Suppressor macrophage treated with lipopolysaccharide for 4 hours (primary cell): ENCODE results near the gene BLVRA.
"Not testable (repeated sequence)": the region's sequence is repeated elsewhere in the genome, so short reads cannot be mapped to it uniquely, and the experiment has no call there.

Source experiments
- DNase-seq: peaks from one replicate; pipeline ENCODE4 v3.0.0-alpha.2; 2020

Gene BLVRA

GRCh38 chr7:43769791-43770465 is 11.4 kb downstream of the BLVRA start:
- no peak for DNase-seq

GRCh38 chr7:43771128-43771527 is 12.6 kb downstream of the BLVRA start:
- DNase-seq = no peak

GRCh38 chr7:43771573-43771972 is 13.1 kb downstream of the BLVRA start:
- DNase-seq = no peak

- not testable (repeated sequence) for DNase-seq
Measured at GRCh38 chr7:43773268-43773667, 14.8 kb downstream of the BLVRA start.

GRCh38 chr7:43775255-43775654 is 16.8 kb downstream of the BLVRA start:
- not testable (repeated sequence) for DNase-seq

- DNase-seq = not testable (repeated sequence)
Measured at GRCh38 chr7:43778293-43779044, 20.0 kb downstream of the BLVRA start.

GRCh38 chr7:43779045-43779812 is 20.7 kb downstream of the BLVRA start:
- DNase-seq = no peak

- peak; percentile 79 for DNase-seq
Measured at GRCh38 chr7:43781726-43782607, 23.5 kb downstream of the BLVRA start.

GRCh38 chr7:43782768-43783555 is 24.5 kb downstream of the BLVRA start:
- no peak for DNase-seq

- DNase-seq = no peak
Measured at GRCh38 chr7:43784030-43784584, 25.6 kb downstream of the BLVRA start.

- DNase-seq = peak; percentile 76
Measured at GRCh38 chr7:43784585-43785087, 26.2 kb downstream of the BLVRA start.

- peak; percentile 78 for DNase-seq
Measured at GRCh38 chr7:43785420-43785819, 26.9 kb downstream of the BLVRA start.

GRCh38 chr7:43787771-43788170 is 29.3 kb downstream of the BLVRA start:
- DNase-seq = no peak

GRCh38 chr7:43790006-43790405 is 31.5 kb downstream of the BLVRA start:
- no peak for DNase-seq

GRCh38 chr7:43790834-43791233 is 32.4 kb downstream of the BLVRA start:
- no peak for DNase-seq

- peak; percentile 55 for DNase-seq
Measured at GRCh38 chr7:43791665-43792064, 33.2 kb downstream of the BLVRA start.

- DNase-seq = no peak
Measured at GRCh38 chr7:43792471-43793150, 34.1 kb downstream of the BLVRA start.

GRCh38 chr7:43799605-43800004 is 41.1 kb downstream of the BLVRA start:
- no peak for DNase-seq

GRCh38 chr7:43803865-43804264 is 45.4 kb downstream of the BLVRA start:
- no peak for DNase-seq

GRCh38 chr7:43808410-43808809 is 49.9 kb downstream of the BLVRA start:
- DNase-seq = no peak
